ENCODE data around the gene LRRC42. TPM values are rescaled to one million over a fixed set of nuclear protein-coding genes. Genes with fewer than 3 reads are reported as not detected.

The LRRC42 gene
- total and polyA plus RNA-seq, 10 of the 15 experiments (the other 5 are each of a cell fraction or from before 2014, with no cell fraction given) = 11.0 to 34.4 (median 23.0) TPM

DNA sequence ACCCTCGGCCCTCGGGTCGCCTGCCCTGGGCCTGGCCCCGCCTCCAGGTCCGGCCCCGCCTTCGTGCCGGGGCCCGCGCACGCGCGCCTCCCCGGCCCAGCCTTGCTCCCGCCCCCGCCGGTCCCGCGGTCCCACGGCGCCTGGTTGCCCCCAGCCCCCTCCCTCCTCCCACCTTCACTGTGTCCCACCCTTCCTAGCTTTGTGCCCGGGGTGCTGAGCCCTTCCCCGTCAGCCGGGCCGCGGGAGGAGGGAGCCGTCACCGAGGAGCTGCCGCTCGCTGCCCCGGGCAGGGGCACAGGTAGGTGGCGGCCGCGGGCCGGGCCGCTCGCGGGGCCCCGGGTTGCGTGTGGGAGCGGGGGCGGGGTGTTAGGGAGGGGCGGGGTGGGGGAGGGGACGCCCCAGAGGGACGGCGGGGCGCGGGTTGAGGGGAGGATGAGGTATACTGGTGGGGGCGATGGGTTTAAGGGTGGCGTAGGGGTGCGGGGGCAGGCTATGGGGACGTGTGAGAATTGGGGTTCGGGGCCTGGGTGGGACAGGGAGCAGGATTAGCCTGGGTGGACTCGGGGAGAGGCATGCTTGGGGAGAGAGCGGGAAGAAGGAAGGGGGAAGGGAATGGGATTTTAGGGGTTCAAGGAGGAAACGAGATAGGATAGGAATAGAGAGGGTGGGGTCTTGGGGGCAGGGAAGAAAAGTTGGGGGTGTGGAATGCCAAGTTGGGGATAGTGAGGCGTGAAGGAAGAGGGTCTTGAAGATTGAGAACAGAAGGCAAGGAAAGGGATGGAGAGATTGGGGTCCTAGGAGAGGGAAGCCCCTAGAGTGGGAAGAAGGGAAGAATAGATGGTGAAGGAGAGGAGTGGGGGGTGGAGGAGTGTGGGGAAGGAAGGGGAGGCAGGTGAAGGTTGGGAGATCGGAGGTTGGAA is at the start of gene LRRC42 (continued):
- TF ChIP-seq, protein P1, sequence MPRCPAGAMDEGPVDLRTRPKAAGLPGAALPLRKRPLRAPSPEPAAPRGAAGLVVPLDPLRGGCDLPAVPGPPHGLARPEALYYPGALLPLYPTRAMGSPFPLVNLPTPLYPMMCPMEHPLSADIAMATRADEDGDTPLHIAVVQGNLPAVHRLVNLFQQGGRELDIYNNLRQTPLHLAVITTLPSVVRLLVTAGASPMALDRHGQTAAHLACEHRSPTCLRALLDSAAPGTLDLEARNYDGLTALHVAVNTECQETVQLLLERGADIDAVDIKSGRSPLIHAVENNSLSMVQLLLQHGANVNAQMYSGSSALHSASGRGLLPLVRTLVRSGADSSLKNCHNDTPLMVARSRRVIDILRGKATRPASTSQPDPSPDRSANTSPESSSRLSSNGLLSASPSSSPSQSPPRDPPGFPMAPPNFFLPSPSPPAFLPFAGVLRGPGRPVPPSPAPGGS (IDR thresholded peaks at IDR 0.05; ENCODE audit: borderline replicate concordance, insufficient read depth, low read depth, low read length, poor library complexity, severe bottlenecking) = no peak
- TF ChIP-seq RBBP5 (conservative IDR thresholded peaks at IDR 0.05) (no peak), ASH2L (IDR thresholded peaks at IDR 0.05; ENCODE audit: borderline replicate concordance, low read depth) (no peak), ZNF217 (IDR thresholded peaks at IDR 0.05) (no peak), PAX5 (IDR thresholded peaks at IDR 0.05; ENCODE audit: borderline replicate concordance, low read depth, low read length) (peak; percentile 0; the same call in 1 of the 2 replicates), RCOR1 (conservative IDR thresholded peaks at IDR 0.05; ENCODE audit: low read depth, low read length) (no peak), NBN (IDR thresholded peaks at IDR 0.05) (peak; percentile 71; the same call in 1 of the 2 replicates), YBX1 (IDR thresholded peaks at IDR 0.05) (no peak), HCFC1 (IDR thresholded peaks at IDR 0.05; ENCODE audit: low read length) (no peak), NR2C1 (IDR thresholded peaks at IDR 0.05) (no peak), BMI1 (IDR thresholded peaks at IDR 0.05; ENCODE audit: borderline replicate concordance) (no peak), CBFB (IDR thresholded peaks at IDR 0.05; ENCODE audit: low read depth) (no peak), DPF2 (IDR thresholded peaks at IDR 0.05) (peak; percentile 41; the same call in 1 of the 2 replicates), BCL11A (IDR thresholded peaks at IDR 0.05; ENCODE audit: low read depth, low read length) (no peak), CREB1 (IDR thresholded peaks at IDR 0.05; ENCODE audit: low read depth) (no peak), NR2F1 (conservative IDR thresholded peaks at IDR 0.05) (0 out of 2 replicates have a peak, but pooled peaks have one; percentile 31), KDM1A (IDR thresholded peaks at IDR 0.05; ENCODE audit: borderline replicate concordance) (no peak)
- TF ChIP-seq, protein P2, sequence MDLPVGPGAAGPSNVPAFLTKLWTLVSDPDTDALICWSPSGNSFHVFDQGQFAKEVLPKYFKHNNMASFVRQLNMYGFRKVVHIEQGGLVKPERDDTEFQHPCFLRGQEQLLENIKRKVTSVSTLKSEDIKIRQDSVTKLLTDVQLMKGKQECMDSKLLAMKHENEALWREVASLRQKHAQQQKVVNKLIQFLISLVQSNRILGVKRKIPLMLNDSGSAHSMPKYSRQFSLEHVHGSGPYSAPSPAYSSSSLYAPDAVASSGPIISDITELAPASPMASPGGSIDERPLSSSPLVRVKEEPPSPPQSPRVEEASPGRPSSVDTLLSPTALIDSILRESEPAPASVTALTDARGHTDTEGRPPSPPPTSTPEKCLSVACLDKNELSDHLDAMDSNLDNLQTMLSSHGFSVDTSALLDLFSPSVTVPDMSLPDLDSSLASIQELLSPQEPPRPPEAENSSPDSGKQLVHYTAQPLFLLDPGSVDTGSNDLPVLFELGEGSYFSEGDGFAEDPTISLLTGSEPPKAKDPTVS (IDR thresholded peaks at IDR 0.05; ENCODE audit: low read depth, low read length) = no peak
- TF ChIP-seq, protein P3, sequence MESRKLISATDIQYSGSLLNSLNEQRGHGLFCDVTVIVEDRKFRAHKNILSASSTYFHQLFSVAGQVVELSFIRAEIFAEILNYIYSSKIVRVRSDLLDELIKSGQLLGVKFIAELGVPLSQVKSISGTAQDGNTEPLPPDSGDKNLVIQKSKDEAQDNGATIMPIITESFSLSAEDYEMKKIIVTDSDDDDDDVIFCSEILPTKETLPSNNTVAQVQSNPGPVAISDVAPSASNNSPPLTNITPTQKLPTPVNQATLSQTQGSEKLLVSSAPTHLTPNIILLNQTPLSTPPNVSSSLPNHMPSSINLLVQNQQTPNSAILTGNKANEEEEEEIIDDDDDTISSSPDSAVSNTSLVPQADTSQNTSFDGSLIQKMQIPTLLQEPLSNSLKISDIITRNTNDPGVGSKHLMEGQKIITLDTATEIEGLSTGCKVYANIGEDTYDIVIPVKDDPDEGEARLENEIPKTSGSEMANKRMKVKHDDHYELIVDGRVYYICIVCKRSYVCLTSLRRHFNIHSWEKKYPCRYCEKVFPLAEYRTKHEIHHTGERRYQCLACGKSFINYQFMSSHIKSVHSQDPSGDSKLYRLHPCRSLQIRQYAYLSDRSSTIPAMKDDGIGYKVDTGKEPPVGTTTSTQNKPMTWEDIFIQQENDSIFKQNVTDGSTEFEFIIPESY (IDR thresholded peaks at IDR 0.05) = no peak
- TF ChIP-seq, protein P4, sequence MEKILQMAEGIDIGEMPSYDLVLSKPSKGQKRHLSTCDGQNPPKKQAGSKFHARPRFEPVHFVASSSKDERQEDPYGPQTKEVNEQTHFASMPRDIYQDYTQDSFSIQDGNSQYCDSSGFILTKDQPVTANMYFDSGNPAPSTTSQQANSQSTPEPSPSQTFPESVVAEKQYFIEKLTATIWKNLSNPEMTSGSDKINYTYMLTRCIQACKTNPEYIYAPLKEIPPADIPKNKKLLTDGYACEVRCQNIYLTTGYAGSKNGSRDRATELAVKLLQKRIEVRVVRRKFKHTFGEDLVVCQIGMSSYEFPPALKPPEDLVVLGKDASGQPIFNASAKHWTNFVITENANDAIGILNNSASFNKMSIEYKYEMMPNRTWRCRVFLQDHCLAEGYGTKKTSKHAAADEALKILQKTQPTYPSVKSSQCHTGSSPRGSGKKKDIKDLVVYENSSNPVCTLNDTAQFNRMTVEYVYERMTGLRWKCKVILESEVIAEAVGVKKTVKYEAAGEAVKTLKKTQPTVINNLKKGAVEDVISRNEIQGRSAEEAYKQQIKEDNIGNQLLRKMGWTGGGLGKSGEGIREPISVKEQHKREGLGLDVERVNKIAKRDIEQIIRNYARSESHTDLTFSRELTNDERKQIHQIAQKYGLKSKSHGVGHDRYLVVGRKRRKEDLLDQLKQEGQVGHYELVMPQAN (conservative IDR thresholded peaks at IDR 0.05) = no peak; the same call in 1 of the 2 replicates
- TF ChIP-seq, protein P5, sequence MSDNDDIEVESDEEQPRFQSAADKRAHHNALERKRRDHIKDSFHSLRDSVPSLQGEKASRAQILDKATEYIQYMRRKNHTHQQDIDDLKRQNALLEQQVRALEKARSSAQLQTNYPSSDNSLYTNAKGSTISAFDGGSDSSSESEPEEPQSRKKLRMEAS (IDR thresholded peaks at IDR 0.05; ENCODE audit: low read depth, low read length) = no peak
